HPDE6-E6E7 (cell line): ENCODE measurements around the gene NPC2.

Experiments used
- DNase-seq: peaks from one replicate; pipeline ENCODE4 v3.0.0; 2011; ENCODE audit warnings: missing footprints; ENCODE audit errors: extremely low spot score

NPC2 gene

GRCh38 chr14:74519316-74520074 is 26.4 kb upstream of the NPC2 start:
- no peak for DNase-seq

DNA sequence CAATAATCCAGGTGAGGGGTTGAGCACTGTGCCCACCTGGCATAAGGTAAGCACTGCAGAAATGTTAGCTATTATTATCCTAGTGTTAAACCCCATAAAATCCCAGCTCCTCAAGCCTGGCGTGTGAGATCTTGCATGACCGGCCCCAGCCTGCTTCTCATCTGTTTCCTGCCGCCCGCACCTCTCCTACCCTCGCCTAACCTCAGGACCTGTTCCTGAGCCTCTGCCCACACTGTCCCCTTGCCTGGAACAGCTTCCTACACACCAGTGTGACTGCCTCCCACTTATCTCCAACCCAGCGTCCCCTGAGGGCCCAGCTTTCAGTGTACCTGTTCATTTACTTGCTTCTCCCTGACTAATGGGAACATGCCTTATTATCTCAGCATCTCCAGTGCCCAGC is 25.1 kb upstream of the NPC2 start:
- no peak for DNase-seq

DNA sequence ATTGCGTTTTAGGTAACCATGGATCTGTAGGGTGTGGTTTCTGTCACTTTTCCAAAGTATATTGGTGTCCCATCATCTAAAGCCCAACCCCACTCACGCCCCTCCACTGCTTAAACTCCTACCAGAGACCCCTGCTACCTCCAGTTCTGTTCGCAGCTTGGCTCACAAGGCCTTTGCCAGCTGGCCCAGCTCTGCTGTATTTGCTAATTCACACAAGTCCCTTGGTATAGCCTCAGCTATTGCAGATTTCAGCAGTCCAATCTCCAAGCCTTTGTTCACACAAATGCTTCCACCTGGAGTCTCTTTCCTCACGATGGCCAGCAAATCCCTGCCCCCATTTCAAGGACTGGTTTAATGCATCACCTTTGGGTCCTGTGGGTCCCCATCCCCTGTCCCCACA is 24.6 kb upstream of the NPC2 start:
- no peak for DNase-seq

DNA sequence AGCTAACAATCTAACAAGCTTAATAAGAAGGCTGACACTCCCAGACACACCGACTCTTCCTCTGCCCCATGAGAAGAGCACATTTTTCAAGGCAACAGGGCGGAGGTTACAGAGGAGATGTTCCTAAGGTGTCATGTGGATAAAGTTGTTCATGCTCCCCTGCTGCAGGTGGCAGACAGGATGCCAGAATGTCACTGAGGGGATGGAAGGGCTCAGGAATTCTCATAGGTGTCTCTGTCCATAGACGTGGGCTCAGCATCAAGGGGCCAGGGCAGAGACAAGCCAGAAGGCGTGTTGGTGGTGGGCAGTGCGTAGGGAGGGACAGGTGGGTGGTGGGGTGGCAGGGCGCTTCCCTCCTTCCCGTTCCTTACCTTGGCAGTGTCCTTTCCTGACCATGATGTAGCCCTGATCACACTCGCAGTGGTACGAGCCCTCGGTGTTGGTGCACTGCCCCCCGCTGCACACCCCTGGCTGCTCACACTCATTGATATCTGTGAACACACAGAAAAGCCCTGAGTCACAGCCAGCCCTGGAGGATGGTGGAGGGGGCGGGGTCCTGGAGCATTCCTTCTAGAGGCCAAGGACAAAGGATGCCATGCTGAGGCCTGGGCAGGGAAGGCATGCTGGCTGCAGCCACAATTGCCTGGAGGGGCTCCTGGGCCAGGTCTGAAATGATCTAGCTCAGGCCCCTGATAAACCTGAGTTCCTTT is 23.5 kb upstream of the NPC2 start:
- no peak for DNase-seq

- no peak for DNase-seq
Observed at GRCh38 chr14:74515891-74516412, 22.8 kb upstream of the NPC2 start.

DNA sequence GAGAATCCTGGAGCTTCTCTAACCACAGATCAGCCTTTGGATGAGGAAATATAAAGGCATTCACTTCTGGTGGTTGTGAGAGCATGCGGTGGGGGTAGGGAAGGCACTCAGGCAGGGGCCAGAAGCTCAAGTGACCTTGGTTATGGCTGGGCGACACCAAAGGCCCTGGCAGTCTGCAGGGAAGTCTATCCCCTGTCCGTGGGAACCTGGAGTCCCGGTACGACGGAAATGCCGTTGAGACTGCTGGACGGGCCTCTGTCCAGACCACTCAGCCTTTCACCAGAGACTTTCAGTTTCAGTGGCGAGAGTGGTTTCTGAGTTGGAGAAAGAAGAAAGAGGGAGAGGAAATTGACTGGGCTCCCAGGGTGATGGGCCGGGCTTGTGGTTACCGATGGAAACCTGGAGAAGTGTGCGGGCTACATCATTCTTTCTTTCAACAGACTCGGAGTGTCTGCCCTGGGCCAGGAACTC is 21.4 kb upstream of the NPC2 start:
- DNase-seq, result no peak

- no peak for DNase-seq
Observed at GRCh38 chr14:74511966-74512830, 19.1 kb upstream of the NPC2 start.

DNA sequence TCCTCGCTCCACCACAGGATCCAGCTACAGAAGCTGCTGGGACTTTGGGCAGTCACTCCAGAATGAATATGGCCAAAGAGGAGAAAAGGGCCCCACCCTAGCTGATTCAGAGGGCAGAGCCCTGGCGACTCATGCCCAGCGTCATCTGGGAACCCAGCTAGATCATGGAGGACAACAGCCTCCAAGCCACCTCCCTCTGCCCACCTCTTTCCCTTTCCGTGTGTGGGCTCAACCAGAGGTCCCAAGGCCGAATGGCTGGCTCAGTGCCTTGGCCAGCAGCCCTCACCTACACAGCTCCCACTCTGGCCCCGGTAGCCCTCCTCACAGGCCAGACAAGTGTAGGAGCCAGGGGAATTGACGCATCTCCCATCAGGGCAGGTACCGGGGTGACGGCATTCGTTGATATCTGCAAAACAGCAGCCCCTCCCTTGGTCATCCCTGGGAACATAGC is 17.9 kb upstream of the NPC2 start:
- no peak for DNase-seq

- DNase-seq, result no peak
Observed at GRCh38 chr14:74510223-74510931, 17.3 kb upstream of the NPC2 start.

- DNase-seq, result no peak
Observed at GRCh38 chr14:74509587-74510222, 16.6 kb upstream of the NPC2 start.

GRCh38 chr14:74508844-74509428 is 15.8 kb upstream of the NPC2 start:
- no peak for DNase-seq

DNA sequence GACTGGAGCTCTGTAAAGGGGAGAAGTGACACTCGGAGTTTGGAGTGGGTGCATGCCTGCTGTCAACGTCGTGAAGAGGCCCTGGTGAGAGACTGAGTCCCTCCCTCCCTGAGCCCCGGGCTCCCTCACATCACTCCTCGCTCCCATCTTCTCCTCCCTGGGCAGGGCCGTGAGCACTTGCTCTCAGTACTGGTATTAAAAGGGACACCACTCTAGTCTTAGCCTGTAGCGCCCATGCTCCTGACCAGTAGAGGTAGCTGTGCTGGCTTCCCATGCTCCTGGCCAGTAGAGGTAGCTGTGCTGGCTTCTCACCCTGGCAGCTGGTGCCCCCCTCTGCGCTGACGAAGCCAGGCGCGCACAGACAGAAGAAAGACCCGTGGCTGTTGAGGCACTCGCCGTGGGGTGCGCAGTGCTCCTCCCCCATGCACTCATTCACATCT is 15.2 kb upstream of the NPC2 start:
- no peak for DNase-seq

GRCh38 chr14:74507840-74508239 is 14.7 kb upstream of the NPC2 start:
- DNase-seq, result no peak

GRCh38 chr14:74507085-74507484 is 14.0 kb upstream of the NPC2 start:
- no peak for DNase-seq

DNA sequence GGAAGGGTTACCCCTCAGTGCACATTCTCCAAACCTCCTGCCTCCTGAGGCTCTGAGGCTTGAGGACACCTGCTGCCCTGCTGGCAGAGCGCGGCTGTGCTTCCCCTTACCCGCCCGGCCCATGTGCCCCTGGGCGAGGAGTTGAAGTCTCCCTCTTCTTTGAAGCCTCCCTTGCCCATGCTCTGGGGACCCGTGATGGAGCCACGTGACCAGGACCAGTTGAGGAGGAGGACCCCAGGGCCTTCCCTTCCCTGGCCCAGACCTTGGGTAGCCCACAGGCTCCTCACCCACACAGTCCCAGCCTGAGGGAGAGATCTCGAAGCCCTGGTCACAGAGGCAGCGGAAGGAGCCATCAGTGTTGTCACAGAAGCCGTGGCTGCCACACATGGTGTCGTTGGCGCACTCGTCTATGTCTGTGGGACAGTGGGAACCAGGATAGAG is 13.3 kb upstream of the NPC2 start:
- DNase-seq, result no peak

DNA sequence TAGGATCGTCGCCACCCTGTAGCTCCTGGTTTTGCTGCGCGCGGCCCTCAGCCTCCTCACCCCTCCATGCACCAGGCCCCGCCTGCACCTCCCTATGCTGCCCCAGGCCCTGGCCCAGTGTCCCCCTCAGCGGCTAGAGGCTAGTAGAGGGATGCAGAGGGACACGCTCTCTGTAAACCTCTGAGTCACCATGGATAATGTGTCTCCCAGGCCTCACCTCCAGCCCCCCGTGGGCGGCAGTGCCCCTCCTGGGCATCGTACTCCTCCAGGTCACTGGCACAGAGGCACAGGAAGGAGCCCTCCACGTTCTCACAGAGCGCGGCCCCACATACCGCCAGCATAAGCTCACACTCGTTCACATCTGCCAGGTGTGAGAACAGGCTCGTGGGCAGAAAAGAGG is 12.7 kb upstream of the NPC2 start:
- DNase-seq, result no peak

- no peak for DNase-seq
Observed at GRCh38 chr14:74504874-74505720, 12.0 kb upstream of the NPC2 start.

DNA sequence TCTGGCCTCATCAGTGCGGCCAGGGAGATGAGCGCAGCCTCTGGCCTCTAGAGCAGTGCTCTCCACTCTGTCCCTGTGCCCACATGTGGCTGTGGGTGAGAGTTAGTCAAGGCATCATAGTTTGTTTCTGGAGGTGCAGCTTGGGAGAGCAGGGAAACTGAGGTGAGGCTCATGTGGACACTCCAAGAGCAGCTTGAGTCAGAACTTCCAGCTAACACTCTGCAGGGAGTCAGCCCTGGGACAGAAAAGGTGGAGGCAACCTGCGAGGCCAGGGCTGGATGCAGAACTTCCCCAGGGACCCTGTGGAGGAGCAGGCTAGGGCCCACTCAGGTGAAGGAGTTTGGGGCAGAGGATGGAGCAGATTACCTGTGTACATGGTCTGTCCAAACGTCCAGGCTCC is 11.3 kb upstream of the NPC2 start:
- no peak for DNase-seq

GRCh38 chr14:74503938-74504335 is 10.8 kb upstream of the NPC2 start:
- DNase-seq, result no peak
